ENCODE measurements around the gene HIC2.
"Not testable (repeated sequence)": the region's sequence is repeated elsewhere in the genome, so short reads cannot be mapped to it uniquely, and the experiment has no call there.

The HIC2 gene

DNA sequence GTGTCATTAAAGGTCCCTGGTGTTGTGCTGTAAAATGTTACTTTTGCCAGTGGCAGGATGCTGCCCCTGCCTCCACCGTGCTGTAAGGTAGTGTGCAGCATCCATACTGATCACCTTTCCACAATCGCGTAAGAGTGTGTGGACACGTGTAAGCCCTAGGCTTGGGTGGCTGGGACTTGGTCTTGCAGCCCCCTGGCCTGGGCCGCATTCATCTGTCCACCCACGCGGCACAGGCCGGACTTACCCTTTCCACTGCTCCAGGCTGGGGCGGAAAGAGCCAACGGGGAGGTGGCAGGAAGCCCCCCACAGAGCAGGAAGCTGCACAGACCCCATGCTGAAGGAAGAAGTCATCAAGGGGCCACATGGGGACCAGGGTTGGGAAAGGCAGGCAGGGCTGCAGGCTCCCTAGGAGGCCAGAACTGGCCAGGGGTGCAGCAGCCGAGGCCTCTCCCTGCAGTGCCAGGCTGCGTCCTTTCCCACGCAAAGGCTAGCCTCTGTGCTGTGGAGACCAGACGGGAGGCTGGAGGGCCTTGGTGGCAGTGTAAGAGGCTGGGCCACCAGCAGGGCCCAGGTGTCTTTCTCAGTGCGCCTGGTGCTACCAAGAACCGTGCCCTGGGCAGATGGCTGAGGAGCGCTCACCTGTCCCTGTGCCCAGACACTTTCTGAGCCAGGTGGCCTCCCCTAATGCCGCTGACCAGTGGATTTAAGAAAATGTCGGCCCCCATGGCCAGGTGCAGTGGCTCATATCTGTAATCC is 38.3 kb downstream of the HIC2 start:
- H3K4me2 ChIP-seq (ENCODE audit: low read length), result no peak overlapping the region
- no peak overlapping the region for H3K4me3 ChIP-seq (ENCODE audit: low read length)

DNA sequence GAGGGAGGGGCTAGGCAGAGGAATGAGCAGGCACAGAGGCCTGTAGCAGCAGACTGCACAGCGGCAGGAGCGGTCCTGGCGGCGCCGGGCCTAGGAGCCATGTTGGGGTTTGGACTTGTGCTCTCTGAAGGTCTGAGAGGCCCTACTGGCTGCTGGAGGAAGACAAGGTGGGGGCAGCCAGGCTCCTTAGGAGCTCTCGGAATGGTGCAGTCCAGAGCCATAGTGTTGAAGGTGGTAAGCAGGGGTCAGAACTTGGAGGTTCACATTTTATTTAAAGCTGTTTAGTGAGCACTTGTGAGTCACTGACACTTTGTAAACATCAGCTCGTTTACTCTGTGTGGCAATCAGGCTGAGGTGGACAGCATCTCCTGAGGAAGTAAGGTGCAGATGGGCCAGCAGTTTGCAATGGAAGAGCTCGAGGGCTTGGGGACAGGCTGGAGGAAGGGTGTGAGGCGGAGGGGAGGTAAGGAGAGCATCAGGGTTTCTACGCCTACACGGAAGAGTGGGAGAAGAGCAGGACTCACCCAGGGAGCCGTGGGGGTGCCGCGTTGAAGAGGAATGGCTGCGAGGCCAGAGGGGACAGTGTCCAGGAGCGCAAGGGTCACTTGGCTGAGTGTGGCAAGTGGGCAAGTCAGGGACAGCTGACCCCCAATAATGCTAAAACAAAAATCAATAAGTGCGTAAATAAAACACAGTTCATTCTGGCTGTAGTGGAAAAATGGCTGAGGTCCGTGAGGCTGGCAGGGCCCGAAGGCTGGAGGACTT is 40.0 kb downstream of the HIC2 start:
- Histone ChIP-seq H3K9ac (ENCODE audit: low read length) (no peak overlapping the region), H3K27me3 (ENCODE audit: low read depth, low read length) (no peaks in the 10 kb centered on the region), H3K4me2 (ENCODE audit: low read length) (no peak overlapping the region), H3K36me3 (replicated peaks; ENCODE audit: low read depth, low read length) (no peaks in the 10 kb centered on the region), H3K4me1 (ENCODE audit: low read length) (no peaks in the 10 kb centered on the region), H3K9me3 (ENCODE audit: insufficient read depth, low read length) (no peaks in the 10 kb centered on the region), H2AFZ (ENCODE audit: low read depth, low read length) (no peak overlapping the region), H4K20me1 (ENCODE audit: insufficient read depth, low read length) (no peaks in the 10 kb centered on the region), H3K27ac (ENCODE audit: low read length) (no peak overlapping the region), H3K79me2 (ENCODE audit: low read length) (no peaks in the 10 kb centered on the region), H3K4me3 (ENCODE audit: low read length) (no peak overlapping the region)
- TF ChIP-seq, protein P1, sequence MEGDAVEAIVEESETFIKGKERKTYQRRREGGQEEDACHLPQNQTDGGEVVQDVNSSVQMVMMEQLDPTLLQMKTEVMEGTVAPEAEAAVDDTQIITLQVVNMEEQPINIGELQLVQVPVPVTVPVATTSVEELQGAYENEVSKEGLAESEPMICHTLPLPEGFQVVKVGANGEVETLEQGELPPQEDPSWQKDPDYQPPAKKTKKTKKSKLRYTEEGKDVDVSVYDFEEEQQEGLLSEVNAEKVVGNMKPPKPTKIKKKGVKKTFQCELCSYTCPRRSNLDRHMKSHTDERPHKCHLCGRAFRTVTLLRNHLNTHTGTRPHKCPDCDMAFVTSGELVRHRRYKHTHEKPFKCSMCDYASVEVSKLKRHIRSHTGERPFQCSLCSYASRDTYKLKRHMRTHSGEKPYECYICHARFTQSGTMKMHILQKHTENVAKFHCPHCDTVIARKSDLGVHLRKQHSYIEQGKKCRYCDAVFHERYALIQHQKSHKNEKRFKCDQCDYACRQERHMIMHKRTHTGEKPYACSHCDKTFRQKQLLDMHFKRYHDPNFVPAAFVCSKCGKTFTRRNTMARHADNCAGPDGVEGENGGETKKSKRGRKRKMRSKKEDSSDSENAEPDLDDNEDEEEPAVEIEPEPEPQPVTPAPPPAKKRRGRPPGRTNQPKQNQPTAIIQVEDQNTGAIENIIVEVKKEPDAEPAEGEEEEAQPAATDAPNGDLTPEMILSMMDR (IDR thresholded peaks at IDR 0.05; ENCODE audit: low read depth, low read length), result no peak
- no peak for TF ChIP-seq EZH2phosphoT487 (IDR thresholded peaks at IDR 0.05; ENCODE audit: low read depth)

More for the DNA sequence above, 38.3 kb downstream of the HIC2 start:
- Histone ChIP-seq H2AFZ (ENCODE audit: low read depth, low read length) (no peak overlapping the region), H3K36me3 (replicated peaks; ENCODE audit: low read depth, low read length) (no peaks in the 10 kb centered on the region), H3K27ac (ENCODE audit: low read length) (no peak overlapping the region), H3K9ac (ENCODE audit: low read length) (no peak overlapping the region), H3K79me2 (ENCODE audit: low read length) (no peaks in the 10 kb centered on the region), H4K20me1 (ENCODE audit: insufficient read depth, low read length) (no peaks in the 10 kb centered on the region), H3K9me3 (ENCODE audit: insufficient read depth, low read length) (no peaks in the 10 kb centered on the region), H3K27me3 (ENCODE audit: low read depth, low read length) (no peaks in the 10 kb centered on the region), H3K4me1 (ENCODE audit: low read length) (no peaks in the 10 kb centered on the region)
- TF ChIP-seq EZH2phosphoT487 (IDR thresholded peaks at IDR 0.05; ENCODE audit: low read depth), result no peak
- TF ChIP-seq, protein P1 (IDR thresholded peaks at IDR 0.05; ENCODE audit: low read depth, low read length), result no peak

DNA sequence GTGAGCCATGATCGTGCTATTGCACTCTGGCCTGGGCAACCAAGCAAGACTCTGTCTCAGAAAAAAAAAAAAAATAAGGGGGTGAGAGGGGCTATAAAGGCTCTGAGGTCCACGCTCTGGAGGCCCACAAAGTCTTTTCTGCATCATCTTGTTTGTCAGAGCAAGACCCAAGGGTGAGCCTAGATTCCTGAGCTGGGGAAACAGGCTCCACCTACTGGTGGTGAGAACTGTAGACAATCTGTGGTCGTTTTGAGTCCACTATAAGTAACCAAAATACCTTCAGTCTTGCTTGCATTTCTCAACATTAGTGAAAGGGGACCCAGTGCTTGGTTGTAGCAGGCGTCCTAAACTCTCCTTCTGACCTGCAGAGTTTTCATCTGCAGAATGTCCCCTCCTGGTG is 45.5 kb downstream of the HIC2 start:
- not testable (repeated sequence) for H4K20me1 ChIP-seq (ENCODE audit: insufficient read depth, low read length); H2AFZ ChIP-seq (ENCODE audit: low read depth, low read length); H3K27ac ChIP-seq (ENCODE audit: low read length); H3K9me3 ChIP-seq (ENCODE audit: insufficient read depth, low read length); H3K4me1 ChIP-seq (ENCODE audit: low read length); H3K27me3 ChIP-seq (ENCODE audit: low read depth, low read length); H3K4me2 ChIP-seq (ENCODE audit: low read length); H3K9ac ChIP-seq (ENCODE audit: low read length); H3K79me2 ChIP-seq (ENCODE audit: low read length); H3K36me3 ChIP-seq (replicated peaks; ENCODE audit: low read depth, low read length); H3K4me3 ChIP-seq (ENCODE audit: low read length)

DNA sequence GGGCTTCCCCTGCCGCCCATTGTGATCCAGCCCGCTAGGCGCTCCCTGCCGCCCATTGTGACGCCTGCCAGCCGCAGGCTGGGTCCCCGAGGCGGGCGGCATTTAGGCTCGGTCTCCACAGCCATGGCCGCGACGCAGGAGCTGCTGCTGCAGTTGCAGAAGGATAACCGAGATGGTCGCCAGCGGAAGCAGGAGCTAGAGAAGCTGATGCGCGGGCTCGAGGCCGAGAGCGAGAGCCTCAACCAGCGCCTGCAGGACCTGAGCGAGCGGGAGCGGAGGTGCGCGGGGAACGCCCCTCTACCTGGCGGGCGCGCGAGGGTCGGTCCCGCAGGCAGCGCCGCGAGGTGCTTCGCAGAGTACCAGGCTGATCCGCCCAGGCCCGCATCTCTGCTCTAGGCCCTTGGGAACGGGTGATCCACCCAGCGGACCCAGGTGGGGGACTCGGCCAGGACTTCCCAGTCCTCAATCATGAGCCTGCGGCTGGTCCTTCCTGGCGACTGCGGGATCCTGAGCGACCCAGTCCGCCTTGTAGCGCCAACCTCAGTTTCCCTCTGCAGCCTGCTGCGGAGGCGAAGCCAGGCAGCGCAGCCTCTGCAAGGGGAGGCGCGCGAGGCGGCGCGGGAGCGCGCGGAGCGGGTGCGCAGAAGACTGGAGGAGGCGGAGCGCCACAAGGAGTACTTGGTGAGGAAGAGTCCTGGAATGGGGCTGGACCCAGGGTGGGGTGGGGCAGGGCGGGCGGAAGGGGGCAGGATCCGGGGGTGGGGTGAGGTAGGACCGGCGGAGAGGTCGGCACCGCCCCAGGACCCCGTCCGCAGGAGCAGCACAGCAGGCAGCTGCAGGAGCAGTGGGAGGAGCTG is 50.4 kb downstream of the HIC2 start, which contains the start of gene TMEM191C:
Gene TMEM191C, plus strand, starts transcription at position 51 of the 857 bp plus-strand sequence. Its CDS starts 73 bp downstream, at position 124.
- not testable (repeated sequence) for H3K36me3 ChIP-seq (replicated peaks; ENCODE audit: low read depth, low read length); H3K79me2 ChIP-seq (ENCODE audit: low read length); H3K27me3 ChIP-seq (ENCODE audit: low read depth, low read length); H4K20me1 ChIP-seq (ENCODE audit: insufficient read depth, low read length); H3K4me1 ChIP-seq (ENCODE audit: low read length); H3K4me2 ChIP-seq (ENCODE audit: low read length); H3K9ac ChIP-seq (ENCODE audit: low read length); H2AFZ ChIP-seq (ENCODE audit: low read depth, low read length); H3K9me3 ChIP-seq (ENCODE audit: insufficient read depth, low read length)
- H3K27ac ChIP-seq (ENCODE audit: low read length), result peak within 1 kb of the TSS; percentile 42
- H3K4me3 ChIP-seq (ENCODE audit: low read length), result peak within 1 kb of the TSS; percentile 55

DNA sequence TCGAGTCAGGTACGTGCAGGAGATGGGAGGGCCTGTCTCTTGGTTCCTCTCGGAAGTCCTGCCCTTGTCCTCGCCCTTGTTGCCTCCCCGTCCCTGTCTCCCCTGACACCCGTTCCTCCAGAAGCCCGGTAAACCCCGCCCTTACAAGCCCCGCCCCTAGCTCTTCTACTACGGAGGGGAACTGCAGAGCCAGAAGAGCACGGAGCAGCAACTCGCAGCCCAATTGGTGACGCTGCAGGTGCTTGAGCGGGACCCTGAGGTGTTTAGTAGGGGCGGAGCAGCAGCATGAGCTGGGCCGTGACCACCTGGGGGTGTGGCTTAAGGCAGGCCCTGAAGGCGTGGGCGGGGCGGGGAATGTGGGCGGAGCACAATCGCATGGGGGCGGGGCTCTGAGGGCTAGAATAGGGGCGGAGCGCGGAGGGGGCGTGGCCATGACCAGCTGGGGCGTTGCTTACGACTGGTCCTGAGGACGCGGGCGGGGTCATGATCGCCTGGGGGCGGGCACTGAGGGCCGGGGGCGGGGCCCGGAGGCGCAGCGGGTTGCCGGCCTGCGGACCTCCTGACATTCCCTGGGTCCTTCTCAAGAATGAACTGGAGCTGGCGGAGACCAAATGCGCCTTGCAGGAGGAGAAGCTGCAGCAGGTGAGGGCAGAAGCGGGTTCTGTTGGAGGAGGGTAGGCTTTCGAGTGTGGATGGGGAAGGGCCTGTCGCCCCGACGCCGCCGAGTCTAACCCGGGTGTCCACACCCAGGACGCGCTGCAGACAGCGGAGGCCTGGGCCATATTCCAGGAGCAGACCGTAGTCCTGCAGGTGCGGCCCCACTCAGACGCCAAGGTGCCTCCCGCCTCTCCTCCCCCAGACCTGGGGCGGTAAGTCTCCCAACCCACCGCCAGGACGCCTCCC is 51.3 kb downstream of the HIC2 start:
- H3K4me3 ChIP-seq (ENCODE audit: low read length), result peak overlapping the region; percentile 55
- H3K9ac ChIP-seq (ENCODE audit: low read length); H3K79me2 ChIP-seq (ENCODE audit: low read length); H3K36me3 ChIP-seq (replicated peaks; ENCODE audit: low read depth, low read length); H4K20me1 ChIP-seq (ENCODE audit: insufficient read depth, low read length); H3K9me3 ChIP-seq (ENCODE audit: insufficient read depth, low read length); H2AFZ ChIP-seq (ENCODE audit: low read depth, low read length); H3K4me1 ChIP-seq (ENCODE audit: low read length); H3K27me3 ChIP-seq (ENCODE audit: low read depth, low read length); H3K4me2 ChIP-seq (ENCODE audit: low read length): not testable (repeated sequence)
- peak overlapping the region; percentile 42 for H3K27ac ChIP-seq (ENCODE audit: low read length)

DNA sequence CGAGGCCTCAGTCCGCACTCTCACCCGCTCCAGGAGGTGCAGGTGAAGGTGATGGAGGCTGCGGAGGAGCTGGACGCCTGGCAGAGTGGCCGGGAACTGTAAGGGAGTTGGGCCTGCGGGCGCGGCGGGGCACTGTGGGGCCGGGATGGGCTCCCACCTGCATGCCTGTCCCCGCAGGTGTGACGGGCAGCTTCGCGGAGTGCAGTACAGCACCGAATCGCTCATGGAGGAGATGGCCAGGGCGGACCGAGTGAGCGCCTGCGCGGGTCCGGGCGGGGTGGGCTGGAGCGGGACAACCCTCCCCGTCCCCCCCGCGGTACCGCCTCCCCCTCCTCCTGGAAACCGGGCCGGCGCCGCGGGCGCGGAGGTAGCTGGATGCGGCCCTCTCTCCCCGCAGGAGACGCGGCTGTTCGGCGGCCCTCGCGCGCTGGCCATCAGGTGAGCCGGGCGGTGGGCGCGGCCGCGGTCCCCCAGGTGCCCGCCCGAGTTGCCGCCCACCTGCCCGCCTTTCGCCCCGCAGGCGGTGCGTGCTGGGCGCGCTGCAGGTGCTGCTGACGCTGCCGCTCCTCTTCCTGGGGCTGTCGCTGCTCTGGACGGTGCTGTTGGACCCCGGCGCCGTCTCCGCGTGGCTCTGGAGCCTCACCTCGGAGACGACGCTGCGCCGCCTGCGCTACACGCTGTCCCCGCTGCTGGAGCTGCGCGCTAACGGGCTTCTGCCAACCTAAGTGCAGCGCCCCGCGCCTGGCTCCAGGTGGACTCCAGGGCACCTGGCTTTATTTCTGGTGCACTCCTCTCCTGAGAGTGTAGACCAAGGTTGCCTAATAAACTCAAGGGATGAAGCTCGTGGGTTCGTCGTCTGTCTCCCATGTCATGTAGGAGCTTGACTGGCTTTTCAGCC is 52.2 kb downstream of the HIC2 start:
- not testable (repeated sequence) for H4K20me1 ChIP-seq (ENCODE audit: insufficient read depth, low read length); H3K27me3 ChIP-seq (ENCODE audit: low read depth, low read length); H3K4me2 ChIP-seq (ENCODE audit: low read length); H3K27ac ChIP-seq (ENCODE audit: low read length); H3K4me1 ChIP-seq (ENCODE audit: low read length); H3K9me3 ChIP-seq (ENCODE audit: insufficient read depth, low read length); H3K79me2 ChIP-seq (ENCODE audit: low read length); H2AFZ ChIP-seq (ENCODE audit: low read depth, low read length); H3K4me3 ChIP-seq (ENCODE audit: low read length); H3K36me3 ChIP-seq (replicated peaks; ENCODE audit: low read depth, low read length); H3K9ac ChIP-seq (ENCODE audit: low read length)

Measured in OCI-LY3 (cell line).